ENCODE measurements around the gene NOX5. TPM values are rescaled to one million over a fixed set of nuclear protein-coding genes. Genes with fewer than 3 reads are reported as not detected.
A peak's percentile ranks its signal among the peaks of the same experiment; 100 is the strongest.

The NOX5 gene
- total RNA-seq, 4 donors from 2014 or later = 0.19 to 1.5 (median 0.46) TPM

- WGBS, 2 donors = 34 to 48% methylated on average over 7 to 8 of the region's 8 CpGs
- no peaks in the 10 kb centered on the region for H3K27me3 ChIP-seq
- H3K4me3 ChIP-seq = no peak overlapping the region
- no peaks in the 10 kb centered on the region for H3K36me3 ChIP-seq
- no peak for DNase-seq
- intact Hi-C loops (cut with DNase I) = no loop called here
- no peak for TF ChIP-seq POLR2A (IDR thresholded peaks at IDR 0.05)
- TF ChIP-seq CTCF (IDR thresholded peaks at IDR 0.05) = no peak
- no peaks in the 10 kb centered on the region for H3K9me3 ChIP-seq
- peaks cover 12 to 70% (median 16%) of the 10 kb centered on the region in 3 donors for H3K4me1 ChIP-seq
- H3K27ac ChIP-seq = peak overlapping the region in 1 of 4 donors; percentile 43
Measured at GRCh38 chr15:69094124-69094921, 79.8 kb downstream of the NOX5 start.

DNA sequence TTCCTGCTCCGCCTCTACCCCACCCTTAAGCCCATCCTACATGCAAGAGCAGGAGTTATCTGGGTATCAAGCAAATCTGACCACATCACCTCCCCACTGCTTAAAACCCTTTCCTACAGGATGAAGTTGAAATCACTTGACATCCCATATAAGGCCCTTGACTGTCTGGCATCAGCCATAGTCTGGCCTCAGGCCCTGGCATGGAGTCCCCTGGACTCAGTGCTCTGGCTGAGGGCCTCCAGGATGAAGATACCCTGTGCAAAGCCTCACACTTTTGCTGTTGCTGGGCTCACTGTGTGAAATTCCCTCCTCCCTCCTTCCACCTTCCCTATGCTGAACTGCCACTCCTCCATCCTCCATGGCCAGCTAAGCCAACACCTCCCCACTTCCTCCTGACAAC, 80.8 kb downstream of the NOX5 start:
- H3K4me3 ChIP-seq = no peak overlapping the region
- H3K36me3 ChIP-seq = no peaks in the 10 kb centered on the region
- no peaks in the 10 kb centered on the region for H3K9me3 ChIP-seq
- no peaks in the 10 kb centered on the region for H3K27me3 ChIP-seq
- TF ChIP-seq CTCF (IDR thresholded peaks at IDR 0.05) (no peak), POLR2A (IDR thresholded peaks at IDR 0.05) (no peak)
- WGBS, 2 donors = 62 to 100% methylated on average over 1 of the region's 1 CpG
- H3K4me1 ChIP-seq = peaks cover 9 to 60% (median 16%) of the 10 kb centered on the region in 3 donors
- no peak overlapping the region for H3K27ac ChIP-seq
- no peak for DNase-seq
- intact Hi-C loops (cut with DNase I) = no loop called here

GRCh38 chr15:69096196-69096595, 81.7 kb downstream of the NOX5 start:
- intact Hi-C loops (cut with DNase I) = no loop called here
- 38 to 58% methylated on average over 1 to 2 of the region's 2 CpGs for WGBS, 2 donors

DNA sequence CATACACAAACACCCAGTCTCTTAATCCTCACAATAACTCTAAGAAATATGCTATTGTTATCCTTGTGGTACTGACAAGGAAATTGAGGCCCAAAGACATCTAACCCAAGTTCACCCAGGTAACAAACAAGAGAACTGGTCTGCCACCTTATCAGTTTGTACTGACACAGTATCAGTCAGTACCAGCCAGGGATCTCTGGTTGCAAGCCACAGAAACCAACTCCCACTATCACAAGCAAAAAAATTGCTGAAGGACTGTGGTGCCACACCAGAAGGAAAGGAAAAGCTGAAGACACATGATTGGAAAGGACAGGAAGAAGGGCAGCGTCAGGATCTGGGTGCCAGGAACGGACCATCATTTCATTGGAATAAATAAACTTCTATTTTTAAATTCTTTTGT, 82.1 kb downstream of the NOX5 start:
- intact Hi-C loops (cut with DNase I) = no loop called here
- TF ChIP-seq POLR2A (IDR thresholded peaks at IDR 0.05) = no peak
- no peak for DNase-seq
- H3K9me3 ChIP-seq = no peaks in the 10 kb centered on the region
- H3K27me3 ChIP-seq = no peaks in the 10 kb centered on the region
- H3K27ac ChIP-seq = no peak overlapping the region
- 65 to 76% methylated on average over 2 of the region's 2 CpGs for WGBS, 2 donors
- peaks cover 4 to 59% (median 16%) of the 10 kb centered on the region in 3 donors for H3K4me1 ChIP-seq
- H3K4me3 ChIP-seq = no peak overlapping the region
- H3K36me3 ChIP-seq = no peaks in the 10 kb centered on the region

More at GRCh38 chr15:69096196-69096595, 81.7 kb downstream of the NOX5 start:
- Histone ChIP-seq H3K4me3 (no peak overlapping the region), H3K4me1 (peaks cover 4 to 60% (median 16%) of the 10 kb centered on the region in 3 donors), H3K27me3 (no peaks in the 10 kb centered on the region), H3K9me3 (no peaks in the 10 kb centered on the region), H3K36me3 (no peaks in the 10 kb centered on the region), H3K27ac (no peak overlapping the region)
- no peak for DNase-seq
- TF ChIP-seq POLR2A (IDR thresholded peaks at IDR 0.05) (no peak), CTCF (IDR thresholded peaks at IDR 0.05) (no peak)

DNA sequence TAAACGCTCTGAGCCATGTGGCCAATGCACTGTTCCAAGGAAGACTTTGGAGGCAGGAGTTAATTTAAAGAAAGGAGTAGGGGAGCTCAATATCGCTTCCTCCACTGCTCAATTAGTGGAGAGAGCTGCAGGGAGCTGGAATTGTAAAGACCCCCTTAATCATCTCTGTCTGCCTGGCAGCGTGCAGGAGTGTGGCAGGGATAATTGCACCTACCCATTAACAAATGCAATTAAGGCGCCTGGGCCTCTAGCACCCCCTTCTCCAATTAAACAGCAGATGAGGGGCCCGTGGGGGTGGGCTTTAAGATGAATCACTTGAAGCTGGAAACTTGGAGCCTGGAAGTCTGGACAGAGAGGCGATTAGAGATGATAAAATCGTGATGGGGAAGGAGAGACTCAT, 84.3 kb downstream of the NOX5 start:
- Histone ChIP-seq H3K4me1 (peaks cover 0 to 38% (median 7%) of the 10 kb centered on the region in 3 donors), H3K36me3 (no peaks in the 10 kb centered on the region), H3K9me3 (no peaks in the 10 kb centered on the region), H3K4me3 (no peak overlapping the region), H3K27ac (no peak overlapping the region), H3K27me3 (no peaks in the 10 kb centered on the region)
- intact Hi-C loops (cut with DNase I) = no loop called here
- TF ChIP-seq POLR2A (IDR thresholded peaks at IDR 0.05) = no peak
- no peak for TF ChIP-seq CTCF (IDR thresholded peaks at IDR 0.05)
- no peak for DNase-seq
- WGBS, 2 donors = 81 to 90% methylated on average over 6 to 7 of the region's 7 CpGs

Data from esophagus squamous epithelium (tissue), 5 donors.